Large intestine (tissue), 3 donors: Measurements from ENCODE around the gene PITX2. TPM values are rescaled to one million over a fixed set of nuclear protein-coding genes. Genes with fewer than 3 reads are reported as not detected.

Source experiments
- DNase-seq, 2 donors: peaks; one replicate each; pipeline versions ENCODE4 v3.0.0 to v3.0.0-alpha.2; 2013
- H3K27ac ChIP-seq: one replicate; pipeline ENCODE4 v1.5.1; 2013; ENCODE audit warnings: low read length
- H3K27me3 ChIP-seq: 2 replicates; pipeline ENCODE4 v1.6.1; 2013; ENCODE audit warnings: low read length; ENCODE audit not compliant: control insufficient read depth, insufficient read depth
- H3K36me3 ChIP-seq: 2 replicates; pipeline ENCODE4 v1.6.1; 2013; ENCODE audit warnings: low read length; ENCODE audit not compliant: control insufficient read depth, insufficient read depth
- H3K4me1 ChIP-seq: one replicate; pipeline ENCODE4 v1.6.1; 2013; ENCODE audit warnings: low read length; ENCODE audit not compliant: control insufficient read depth, insufficient read depth
- H3K4me3 ChIP-seq: one replicate; pipeline ENCODE4 v1.5.1; 2013; ENCODE audit warnings: low read length
- H3K9me3 ChIP-seq: one replicate; pipeline ENCODE4 v1.6.1; 2013; ENCODE audit warnings: mild to moderate bottlenecking, low read depth, low read length, moderate library complexity; ENCODE audit not compliant: control insufficient read depth
- WGBS: methylation state at CpG from one replicate; pipeline ENCODE4 v1.1.5; 2013; ENCODE audit warnings: low lambda C conversion rate; ENCODE audit not compliant: insufficient coverage; 5-methylcytosine and 5-hydroxymethylcytosine counted together
- polyA plus RNA-seq: library from polyadenylated mRNA; unstranded; fragments of 120-200 nt; gene quantifications from one replicate; pipeline ENCODE4 v1.2.1, GENCODE V29; 2013

PITX2 gene
- polyA plus RNA-seq, 1 donor: 25.4 TPM

- H3K27ac ChIP-seq: no peak overlapping the region
- DNase-seq: no peak
- H3K27me3 ChIP-seq: peaks cover 10% of the 10 kb centered on the region
- H3K4me1 ChIP-seq: no peaks in the 10 kb centered on the region
- 86% methylated on average over 1 of the region's 2 CpGs for WGBS
- H3K36me3 ChIP-seq: no peaks in the 10 kb centered on the region
- no peak overlapping the region for H3K4me3 ChIP-seq
- no peaks in the 10 kb centered on the region for H3K9me3 ChIP-seq
Measured at GRCh38 chr4:110660755-110661154, 37.9 kb upstream of the PITX2 start.

GRCh38 chr4:110654254-110654635 is 31.4 kb upstream of the PITX2 start:
- H3K4me3 ChIP-seq: no peak overlapping the region
- no peak for DNase-seq
- no peaks in the 10 kb centered on the region for H3K9me3 ChIP-seq
- no peaks in the 10 kb centered on the region for H3K36me3 ChIP-seq
- H3K27me3 ChIP-seq: peaks cover 16% of the 10 kb centered on the region
- no peaks in the 10 kb centered on the region for H3K4me1 ChIP-seq
- H3K27ac ChIP-seq: no peak overlapping the region

DNA sequence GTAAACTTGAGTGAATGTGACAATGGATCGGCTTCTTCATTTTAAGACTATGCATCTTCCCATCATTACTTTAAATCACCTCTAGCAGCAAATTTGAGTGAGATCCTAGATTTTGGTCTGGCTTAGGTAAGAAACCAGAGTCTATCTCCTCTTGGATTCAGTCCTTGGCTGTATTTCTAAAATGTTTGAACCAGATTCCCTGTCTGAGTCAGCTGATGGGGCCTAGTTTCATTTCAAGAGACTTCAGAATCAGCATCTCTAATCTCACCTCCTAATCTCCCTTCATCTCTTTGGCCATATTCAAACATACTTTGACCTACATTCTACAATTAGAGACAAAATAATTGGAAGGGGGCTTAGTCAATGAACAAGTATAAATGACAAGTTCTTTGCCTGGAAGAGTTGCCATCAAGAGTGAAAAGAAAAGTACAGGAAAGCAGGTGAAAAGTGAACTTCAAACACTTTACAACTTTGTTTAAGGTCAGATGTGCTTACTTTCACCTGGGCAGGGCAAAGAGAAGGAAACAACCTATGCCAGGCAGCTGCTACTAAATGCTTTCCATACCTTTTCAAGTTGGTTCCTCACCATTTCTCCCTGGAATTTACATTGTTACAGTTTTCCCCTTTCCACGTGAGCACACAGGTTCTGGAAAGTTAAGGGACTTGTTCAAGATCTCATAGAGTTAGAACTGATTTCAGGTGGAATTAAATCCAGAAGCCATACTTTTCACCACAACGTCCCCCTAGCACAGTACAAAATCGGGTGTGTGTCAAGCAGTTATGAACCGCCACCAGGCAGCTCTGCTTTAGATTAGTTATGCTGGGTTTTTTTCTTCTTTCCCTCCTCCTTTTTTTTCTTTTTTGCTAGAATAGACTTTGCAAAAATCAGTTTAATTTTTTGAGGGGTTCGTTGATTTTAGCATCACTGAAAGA is 30.7 kb upstream of the PITX2 start:
- Histone ChIP-seq H3K9me3 (no peaks in the 10 kb centered on the region), H3K4me3 (no peak overlapping the region), H3K27me3 (peaks cover 12% of the 10 kb centered on the region), H3K27ac (no peak overlapping the region), H3K4me1 (no peaks in the 10 kb centered on the region), H3K36me3 (no peaks in the 10 kb centered on the region)
- no peak for DNase-seq
- 57% methylated on average over 3 of the region's 6 CpGs for WGBS

- no CpG with 5 or more reads among the region's 1 CpG for WGBS
- DNase-seq: peak in 1 of 2 donors; percentile 70
- Histone ChIP-seq H3K27me3 (peaks cover 57% of the 10 kb centered on the region), H3K4me1 (no peaks in the 10 kb centered on the region), H3K4me3 (no peak overlapping the region), H3K9me3 (peaks cover 3% of the 10 kb centered on the region), H3K36me3 (no peaks in the 10 kb centered on the region), H3K27ac (no peak overlapping the region)
Measured at GRCh38 chr4:110644008-110644407, 21.1 kb upstream of the PITX2 start.

- peaks cover 66% of the 10 kb centered on the region for H3K27me3 ChIP-seq
- no peak for DNase-seq
- WGBS: no CpG with 5 or more reads among the region's 1 CpG
- H3K9me3 ChIP-seq: peaks cover 3% of the 10 kb centered on the region
- H3K27ac ChIP-seq: no peak overlapping the region
- no peaks in the 10 kb centered on the region for H3K4me1 ChIP-seq
- no peak overlapping the region for H3K4me3 ChIP-seq
- no peaks in the 10 kb centered on the region for H3K36me3 ChIP-seq
Measured at GRCh38 chr4:110643096-110643495, 20.2 kb upstream of the PITX2 start.

DNA sequence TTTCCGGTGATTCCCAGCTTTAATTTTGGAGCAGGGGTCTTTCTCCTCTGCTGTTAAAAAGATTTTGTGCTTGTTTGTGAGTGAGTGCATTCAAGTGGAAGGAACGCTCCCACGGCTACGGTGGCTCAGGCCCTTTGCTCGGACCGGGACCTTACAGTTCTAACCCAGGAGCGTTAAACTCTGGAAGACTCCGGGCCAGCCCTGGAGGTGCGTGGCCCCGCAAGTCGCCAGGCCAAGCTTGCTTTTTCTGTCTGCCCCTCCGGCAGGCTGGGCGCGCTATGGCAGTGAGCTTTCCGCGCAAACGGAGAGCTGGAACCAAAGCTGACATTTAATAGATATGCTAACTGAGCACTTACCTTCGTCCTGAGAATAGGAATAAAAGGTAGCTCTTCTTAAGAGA is 18.3 kb upstream of the PITX2 start:
- Histone ChIP-seq H3K4me1 (peaks cover 7% of the 10 kb centered on the region), H3K27ac (no peak overlapping the region), H3K27me3 (peaks cover 79% of the 10 kb centered on the region), H3K36me3 (no peaks in the 10 kb centered on the region), H3K4me3 (no peak overlapping the region), H3K9me3 (peaks cover 9% of the 10 kb centered on the region)
- no peak for DNase-seq
- WGBS: no CpG with 5 or more reads among the region's 18 CpGs

GRCh38 chr4:110640576-110640975 is 17.7 kb upstream of the PITX2 start:
- H3K27ac ChIP-seq: no peak overlapping the region
- no peak overlapping the region for H3K4me3 ChIP-seq
- H3K9me3 ChIP-seq: peaks cover 9% of the 10 kb centered on the region
- DNase-seq: no peak
- peaks cover 79% of the 10 kb centered on the region for H3K27me3 ChIP-seq
- H3K4me1 ChIP-seq: peaks cover 7% of the 10 kb centered on the region
- H3K36me3 ChIP-seq: no peaks in the 10 kb centered on the region
- 0% methylated on average over 1 of the region's 9 CpGs for WGBS

DNA sequence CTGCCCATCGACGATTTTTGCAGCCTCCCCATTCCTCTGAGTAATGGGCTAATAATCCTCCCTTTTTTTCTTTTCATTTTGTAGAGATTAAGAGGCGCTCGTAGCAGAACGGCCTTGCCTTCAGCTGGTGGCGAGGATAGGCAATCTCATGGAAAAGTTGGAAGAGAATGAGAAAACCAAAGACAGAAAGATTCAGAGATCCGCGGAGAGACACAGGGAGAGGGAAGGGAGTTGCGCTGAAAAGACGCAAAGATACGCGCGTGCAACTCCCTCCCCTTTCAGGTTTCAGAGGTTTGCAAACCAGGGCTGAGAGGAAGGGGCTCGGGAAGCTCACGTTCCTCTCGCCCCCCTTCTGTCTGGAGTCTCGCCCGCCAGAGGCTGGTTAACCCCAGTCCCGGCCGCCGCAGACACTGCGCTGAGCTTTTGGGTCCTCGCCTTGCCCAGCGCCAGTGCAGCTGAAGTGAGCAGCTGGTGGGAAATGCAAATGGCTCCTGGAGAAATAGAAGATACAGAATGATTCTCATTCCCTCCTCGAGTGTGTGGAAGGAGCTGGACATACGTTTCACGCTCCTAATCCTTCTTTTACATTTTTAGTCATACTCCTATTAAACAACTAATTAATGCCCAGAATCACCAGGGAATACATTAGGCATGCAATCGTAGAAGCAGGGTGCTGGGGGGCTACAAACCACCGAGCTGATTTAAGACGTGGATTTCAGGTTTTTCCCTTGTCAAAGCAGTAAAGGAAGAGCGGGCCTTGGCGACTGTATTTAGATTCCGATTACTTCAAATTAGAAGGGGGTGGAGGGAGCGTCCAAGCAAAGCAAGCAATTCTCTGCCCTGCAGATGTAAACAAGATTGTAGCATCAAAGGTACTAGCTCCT is 16.6 kb upstream of the PITX2 start:
- 33% methylated on average over 7 of the region's 34 CpGs for WGBS
- peaks cover 7% of the 10 kb centered on the region for H3K4me1 ChIP-seq
- no peak for DNase-seq
- H3K36me3 ChIP-seq: no peaks in the 10 kb centered on the region
- no peak overlapping the region for H3K4me3 ChIP-seq
- peaks cover 87% of the 10 kb centered on the region for H3K27me3 ChIP-seq
- no peak overlapping the region for H3K27ac ChIP-seq
- peaks cover 9% of the 10 kb centered on the region for H3K9me3 ChIP-seq

DNA sequence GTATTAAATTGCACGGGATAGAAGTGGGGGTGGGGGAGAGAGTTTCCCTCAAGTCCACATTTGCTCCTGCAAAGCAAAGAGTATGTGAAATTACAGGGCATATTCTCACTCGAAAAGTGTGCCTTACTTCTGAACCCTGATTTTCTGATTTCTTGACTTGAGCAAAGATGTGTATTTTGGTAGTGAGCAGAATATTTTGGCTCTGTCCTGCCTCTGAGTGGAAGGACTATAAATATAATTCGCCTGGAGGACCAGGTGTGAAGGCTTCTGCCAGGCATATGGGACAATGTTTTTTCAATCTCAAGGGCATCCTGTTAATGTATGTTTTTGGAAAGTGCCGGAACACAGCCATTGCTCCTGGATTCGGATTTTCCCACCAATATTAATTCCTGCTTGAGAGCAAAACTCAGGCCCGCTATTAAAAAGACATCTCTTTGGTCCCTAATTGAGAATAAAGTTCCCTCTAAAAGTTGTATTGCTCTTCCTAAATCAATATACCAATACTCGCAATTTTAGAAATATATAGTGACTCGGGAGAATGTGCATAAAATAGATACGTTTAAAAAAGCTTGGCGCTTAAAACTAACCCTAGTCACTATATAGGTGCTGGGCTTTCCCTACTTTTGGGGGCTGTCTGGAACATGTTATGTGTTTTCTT is 15.3 kb upstream of the PITX2 start:
- 68% methylated on average over 4 of the region's 10 CpGs for WGBS
- H3K9me3 ChIP-seq: peaks cover 16% of the 10 kb centered on the region
- H3K36me3 ChIP-seq: no peaks in the 10 kb centered on the region
- H3K27ac ChIP-seq: no peak overlapping the region
- no peak overlapping the region for H3K4me3 ChIP-seq
- peaks cover 7% of the 10 kb centered on the region for H3K4me1 ChIP-seq
- DNase-seq: no peak
- H3K27me3 ChIP-seq: peaks cover 92% of the 10 kb centered on the region

DNA sequence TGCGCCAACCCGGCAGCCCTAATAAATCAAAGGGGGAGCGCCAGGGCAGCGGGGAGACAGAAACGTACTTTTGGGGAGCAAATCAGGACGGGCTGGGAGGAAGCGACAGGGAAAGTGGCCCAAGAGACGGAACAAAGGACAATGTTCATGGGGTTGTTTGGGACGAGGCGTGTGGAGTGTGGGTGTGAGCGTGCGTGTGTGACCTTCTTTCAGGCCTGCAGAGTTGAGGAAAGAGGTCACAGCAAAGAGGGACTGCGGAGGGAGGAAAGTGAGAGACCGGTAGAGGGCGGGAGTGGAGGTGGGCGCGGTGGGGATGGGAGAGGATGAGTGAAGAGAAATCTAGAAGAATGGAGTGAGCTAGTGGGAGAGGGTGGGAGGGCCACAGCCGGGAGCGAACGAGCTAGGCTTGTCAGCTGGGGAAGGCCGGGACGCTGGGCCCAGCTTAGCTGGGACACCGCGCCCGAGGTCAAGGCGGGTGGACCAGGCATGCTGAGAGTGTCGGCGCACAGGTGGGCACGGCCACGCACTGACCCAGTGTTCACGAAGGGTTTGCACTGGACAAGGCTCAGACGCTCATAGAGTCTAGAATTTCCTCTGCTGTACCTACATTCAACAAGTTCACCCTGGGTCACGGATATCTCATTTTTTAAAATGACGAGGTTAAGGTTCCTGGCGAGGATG is 14.7 kb upstream of the PITX2 start:
- Histone ChIP-seq H3K36me3 (no peaks in the 10 kb centered on the region), H3K4me1 (peaks cover 7% of the 10 kb centered on the region), H3K4me3 (peak overlapping the region; percentile 5), H3K9me3 (peaks cover 19% of the 10 kb centered on the region), H3K27me3 (peaks cover 92% of the 10 kb centered on the region), H3K27ac (no peak overlapping the region)
- DNase-seq: no peak
- WGBS: 0% methylated on average over 4 of the region's 35 CpGs
